Activated T-cell treated with anti-CD3 and anti-CD28 coated beads, Interleukin-2, amount 50 U/mL, for 24 hours (primary cell): ENCODE results near the gene HFM1.
"Not testable (repeated sequence)": the region's sequence is repeated elsewhere in the genome, so short reads cannot be mapped to it uniquely, and the experiment has no call there.

Source experiments
- DNase-seq: peaks from one replicate; pipeline ENCODE4 v3.0.0-alpha.2; 2020
- H3K27ac Mint-ChIP-seq: 2 replicates; pipeline ENCODE4 v1.8.0; 2020; ENCODE audit warnings: mild to moderate bottlenecking, mixed read lengths
- H3K27me3 Mint-ChIP-seq: 2 replicates; pipeline ENCODE4 v1.8.0; 2020; ENCODE audit warnings: mixed read lengths
- H3K36me3 Mint-ChIP-seq: 2 replicates; pipeline ENCODE4 v1.8.0; 2020; ENCODE audit warnings: low read depth, mixed read lengths
- H3K4me1 Mint-ChIP-seq: 2 replicates; pipeline ENCODE4 v1.8.0; 2020; ENCODE audit warnings: low read depth, mixed read lengths
- H3K4me3 Mint-ChIP-seq: 2 replicates; pipeline ENCODE4 v1.8.0; 2020; ENCODE audit warnings: mild to moderate bottlenecking, moderate library complexity, mixed read lengths
- H3K9me3 Mint-ChIP-seq: 2 replicates; pipeline ENCODE4 v1.8.0; 2020; ENCODE audit warnings: mixed read lengths

The HFM1 gene

DNA sequence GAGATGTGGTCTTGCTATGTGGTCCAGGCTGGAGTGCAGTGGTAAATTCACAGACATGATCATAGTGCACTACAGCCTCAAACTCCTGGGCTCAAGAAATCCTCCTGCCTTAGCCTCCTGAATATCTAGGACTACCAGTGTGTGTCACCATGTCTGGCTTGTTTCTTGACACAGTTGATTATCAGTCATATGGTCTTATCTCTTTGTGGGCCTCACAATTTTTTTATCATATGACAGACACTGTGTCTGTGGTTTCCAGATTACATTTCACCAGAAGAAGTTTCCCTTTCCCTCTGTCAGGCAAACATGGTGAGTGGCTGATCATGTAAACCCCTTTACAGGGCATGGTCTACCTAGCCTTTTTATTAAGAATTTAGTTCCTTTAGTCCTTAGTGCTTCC, 96.1 kb downstream of the HFM1 start:
- no peak overlapping the region for H3K27ac Mint-ChIP-seq
- H3K4me3 Mint-ChIP-seq: no peak overlapping the region
- H3K4me1 Mint-ChIP-seq: no peaks in the 10 kb centered on the region
- H3K9me3 Mint-ChIP-seq: peaks cover 9% of the 10 kb centered on the region
- H3K27me3 Mint-ChIP-seq: peaks cover 18% of the 10 kb centered on the region
- H3K36me3 Mint-ChIP-seq: no peaks in the 10 kb centered on the region
- DNase-seq: no peak

DNA sequence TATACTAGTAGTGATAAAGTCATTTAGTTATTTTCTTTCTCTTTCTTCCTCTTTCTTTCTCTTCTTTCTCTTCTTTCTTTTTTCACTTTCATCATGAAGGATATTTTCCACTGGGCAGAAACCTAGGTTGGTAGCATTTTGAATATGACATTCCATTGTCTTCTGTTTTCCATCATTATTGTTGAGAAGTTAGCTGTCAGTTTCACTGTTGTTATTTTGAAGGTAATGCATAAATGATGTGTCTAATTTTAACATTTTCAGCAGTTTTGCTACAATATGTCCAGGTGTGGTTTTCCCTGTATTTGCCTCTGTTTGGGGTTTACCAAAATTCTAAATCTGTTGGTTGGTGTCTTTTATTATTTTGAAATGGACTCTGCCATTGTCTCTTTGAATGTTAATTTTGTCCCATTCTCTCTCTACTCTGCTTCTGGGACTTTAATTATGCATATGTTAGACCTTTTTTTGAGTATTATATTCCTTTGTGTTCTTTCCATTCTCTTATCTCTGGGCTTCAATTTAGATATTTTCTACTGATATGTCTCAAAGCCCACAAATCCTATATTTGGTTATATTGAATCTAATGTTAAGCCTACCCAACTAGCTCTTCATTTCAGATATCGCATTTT, 96.7 kb downstream of the HFM1 start:
- H3K4me1 Mint-ChIP-seq: no peaks in the 10 kb centered on the region
- peaks cover 18% of the 10 kb centered on the region for H3K27me3 Mint-ChIP-seq
- H3K36me3 Mint-ChIP-seq: no peaks in the 10 kb centered on the region
- no peak overlapping the region for H3K27ac Mint-ChIP-seq
- no peak for DNase-seq
- H3K4me3 Mint-ChIP-seq: no peak overlapping the region
- peaks cover 16% of the 10 kb centered on the region for H3K9me3 Mint-ChIP-seq

DNA sequence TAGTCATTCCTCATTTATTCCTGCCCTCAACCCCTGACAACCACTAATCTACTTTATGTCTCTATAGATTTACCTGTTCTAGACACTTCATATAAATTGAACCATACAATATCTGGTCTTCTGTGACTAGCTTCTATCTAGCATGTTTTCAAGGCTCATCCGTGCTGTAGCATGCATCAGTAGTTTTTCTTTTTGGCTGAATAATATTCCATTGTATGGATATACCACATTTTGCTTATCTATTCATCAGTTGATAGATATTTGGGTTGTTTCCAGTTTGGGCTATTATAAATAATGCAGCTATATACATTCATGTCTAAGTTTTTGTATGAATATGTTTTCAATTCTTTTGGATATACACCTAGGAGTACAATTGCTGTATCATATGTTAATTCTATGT, 101.5 kb downstream of the HFM1 start:
- H3K27ac Mint-ChIP-seq: no peak overlapping the region
- H3K27me3 Mint-ChIP-seq: no peaks in the 10 kb centered on the region
- no peak overlapping the region for H3K4me3 Mint-ChIP-seq
- H3K9me3 Mint-ChIP-seq: peaks cover 14% of the 10 kb centered on the region
- H3K36me3 Mint-ChIP-seq: no peaks in the 10 kb centered on the region
- DNase-seq: no peak
- no peaks in the 10 kb centered on the region for H3K4me1 Mint-ChIP-seq

DNA sequence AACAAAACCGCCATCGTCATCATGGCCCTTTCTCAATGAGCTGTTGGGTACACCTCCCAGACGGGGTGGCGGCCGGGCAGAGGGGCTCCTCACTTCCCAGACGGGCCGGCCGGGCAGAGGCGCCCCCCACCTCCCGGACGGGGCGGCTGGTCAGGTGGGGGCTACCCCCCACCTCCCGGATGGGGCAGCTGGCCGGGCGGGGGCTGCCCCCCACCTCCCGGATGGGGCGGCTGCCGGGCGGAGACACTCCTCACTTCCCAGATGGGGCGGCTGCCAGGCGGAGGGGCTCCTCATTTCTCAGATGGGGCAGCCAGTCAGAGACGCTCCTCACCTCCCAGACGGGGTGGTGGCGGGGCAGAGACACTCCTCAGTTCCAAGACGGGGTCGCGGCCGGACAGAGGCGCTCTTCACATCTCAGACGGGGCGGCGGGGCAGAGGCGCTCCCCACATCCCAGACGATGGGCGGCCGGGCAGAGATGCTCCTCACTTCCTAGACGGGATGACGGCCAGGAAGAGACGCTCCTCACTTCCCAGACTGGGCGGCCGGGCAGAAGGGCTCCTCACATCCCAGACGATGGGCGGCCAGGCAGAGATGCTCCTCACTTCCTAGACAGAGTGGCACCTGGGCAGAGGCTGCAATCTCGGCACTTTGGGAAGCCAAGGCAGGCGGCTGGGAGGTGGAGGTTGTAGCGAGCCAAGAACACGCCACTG, 115.6 kb downstream of the HFM1 start:
- not testable (repeated sequence) for H3K36me3 Mint-ChIP-seq, H3K9me3 Mint-ChIP-seq, DNase-seq, H3K27ac Mint-ChIP-seq, H3K4me3 Mint-ChIP-seq, H3K4me1 Mint-ChIP-seq
- H3K27me3 Mint-ChIP-seq: peaks cover 13% of the 10 kb centered on the region

DNA sequence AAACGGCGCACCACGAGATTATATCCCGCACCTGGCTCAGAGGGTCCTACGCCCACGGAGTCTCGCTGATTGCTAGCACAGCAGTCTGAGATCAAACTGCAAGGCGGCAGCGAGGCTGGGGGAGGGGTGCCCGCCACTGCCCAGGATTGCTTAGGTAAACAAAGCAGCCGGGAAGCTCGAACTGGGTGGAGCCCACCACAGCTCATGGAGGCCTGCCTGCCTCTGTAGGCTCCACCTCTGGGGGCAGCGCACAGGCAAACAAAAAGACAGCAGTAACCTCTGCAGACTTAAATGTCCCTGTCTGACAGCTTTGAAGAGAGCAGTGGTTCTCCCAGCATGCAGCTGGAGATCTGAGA, 117.7 kb downstream of the HFM1 start:
- not testable (repeated sequence) for H3K4me1 Mint-ChIP-seq, H3K4me3 Mint-ChIP-seq, DNase-seq, H3K9me3 Mint-ChIP-seq, H3K36me3 Mint-ChIP-seq, H3K27ac Mint-ChIP-seq
- H3K27me3 Mint-ChIP-seq: peaks cover 13% of the 10 kb centered on the region

DNA sequence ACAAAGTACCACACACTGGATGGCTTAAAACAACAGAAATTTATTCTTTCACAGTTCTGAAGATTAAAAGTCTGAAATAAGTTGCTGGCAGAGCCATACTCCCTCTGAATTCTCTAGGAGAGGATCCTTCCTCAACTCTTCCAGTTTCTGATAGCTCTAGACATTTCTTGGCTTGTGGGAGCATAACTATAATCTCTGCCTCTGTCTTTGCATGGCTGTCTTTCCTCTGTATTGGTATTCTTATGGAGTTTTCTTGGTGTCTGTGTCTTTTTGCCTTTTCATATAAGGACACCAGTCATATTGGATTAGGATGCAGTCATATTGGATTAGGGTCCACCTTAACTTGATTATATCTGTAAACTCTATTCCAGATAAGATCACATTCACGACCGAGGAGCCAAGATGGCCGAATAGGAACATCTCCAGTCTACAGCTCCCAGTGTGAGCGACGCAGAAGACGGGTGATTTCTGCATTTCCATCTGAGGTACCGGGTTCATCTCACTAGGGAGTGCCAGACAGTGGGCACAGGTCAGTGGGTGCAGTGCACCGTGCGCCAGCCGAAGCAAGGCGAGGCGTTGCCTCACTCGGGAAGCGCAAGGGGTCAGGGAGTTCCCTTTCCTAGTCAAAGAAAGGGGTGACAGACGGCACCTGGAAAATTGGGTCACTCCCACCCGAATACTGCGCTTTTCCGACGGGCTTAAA, 118.2 kb downstream of the HFM1 start:
- peaks cover 13% of the 10 kb centered on the region for H3K27me3 Mint-ChIP-seq
- H3K9me3 Mint-ChIP-seq, DNase-seq, H3K36me3 Mint-ChIP-seq, H3K4me1 Mint-ChIP-seq, H3K27ac Mint-ChIP-seq, H3K4me3 Mint-ChIP-seq: not testable (repeated sequence)

DNA sequence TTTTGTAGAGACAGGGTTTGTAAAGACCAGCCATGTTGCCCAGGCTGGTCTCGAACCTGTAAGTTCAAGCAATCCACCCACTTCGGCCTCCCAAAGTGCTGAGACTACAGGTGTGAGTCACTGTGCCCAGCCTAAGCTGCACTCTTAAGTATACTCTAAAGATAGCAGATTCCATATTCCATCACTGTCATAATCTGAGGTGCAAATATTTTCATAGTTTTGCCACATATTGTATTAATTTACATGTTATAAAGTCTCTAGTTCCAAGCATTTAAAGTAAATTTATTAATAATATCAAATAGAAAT, 121.3 kb downstream of the HFM1 start:
- Mint-ChIP-seq H3K36me3 (no peaks in the 10 kb centered on the region), H3K27me3 (peaks cover 9% of the 10 kb centered on the region), H3K9me3 (no peaks in the 10 kb centered on the region), H3K27ac (no peak overlapping the region), H3K4me1 (peaks cover 4% of the 10 kb centered on the region), H3K4me3 (no peak overlapping the region)
- DNase-seq: no peak

DNA sequence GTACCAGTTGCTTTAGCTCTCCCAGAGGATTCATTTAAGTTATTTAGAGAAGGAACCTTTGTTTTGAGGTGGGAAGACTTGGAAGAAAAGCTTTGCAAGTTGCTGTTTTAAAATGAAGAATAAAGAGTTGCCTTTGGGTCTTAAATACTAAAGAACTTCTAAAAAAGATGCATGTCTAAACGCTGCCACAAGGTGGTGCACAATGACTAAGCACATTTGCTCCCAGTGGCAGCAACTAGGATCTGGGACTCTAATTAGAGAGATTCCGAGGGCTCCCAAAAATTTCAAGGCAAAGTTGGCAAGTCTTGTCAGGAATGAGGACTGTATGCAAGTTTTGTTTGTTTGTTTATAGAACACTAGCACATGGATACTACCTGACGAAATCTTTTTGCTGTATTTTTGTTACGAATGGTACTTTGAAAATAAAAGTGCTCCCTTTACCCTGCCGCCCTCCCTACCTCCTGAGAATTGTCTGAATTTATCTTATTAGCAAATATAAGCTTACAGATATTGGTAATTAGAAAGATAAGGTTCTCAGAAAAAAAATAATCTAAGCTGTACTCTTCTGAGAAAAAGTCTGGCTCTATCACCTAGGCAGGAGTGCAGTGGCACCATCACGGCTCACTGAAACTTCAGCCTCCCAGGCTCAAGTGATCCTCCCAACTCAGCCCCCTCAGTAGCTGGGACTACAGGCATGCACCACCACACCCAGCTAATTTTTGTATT, 121.8 kb downstream of the HFM1 start:
- H3K27me3 Mint-ChIP-seq: peaks cover 11% of the 10 kb centered on the region
- peaks cover 4% of the 10 kb centered on the region for H3K4me1 Mint-ChIP-seq
- no peak overlapping the region for H3K4me3 Mint-ChIP-seq
- no peaks in the 10 kb centered on the region for H3K36me3 Mint-ChIP-seq
- H3K9me3 Mint-ChIP-seq: no peaks in the 10 kb centered on the region
- DNase-seq: peak; percentile 35
- H3K27ac Mint-ChIP-seq: no peak overlapping the region

DNA sequence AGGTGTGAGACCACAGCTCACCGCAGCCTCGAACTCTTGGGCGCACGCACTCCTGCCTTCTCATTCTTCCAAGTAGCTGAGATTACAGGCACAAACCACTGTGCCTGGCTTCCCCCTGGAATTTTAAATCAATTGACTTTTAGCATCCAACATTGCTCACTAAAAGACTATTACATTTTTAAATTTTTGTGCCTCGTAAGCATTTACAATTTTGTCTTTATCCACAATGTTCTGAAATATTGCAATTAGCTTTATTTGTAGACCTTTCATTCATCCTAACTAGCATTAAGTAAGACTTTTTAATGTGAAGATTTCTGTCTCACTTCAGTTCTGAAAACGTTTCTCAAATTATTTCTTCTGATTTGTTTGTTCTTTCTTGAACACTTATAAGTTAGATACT, 122.9 kb downstream of the HFM1 start:
- Mint-ChIP-seq H3K4me1 (peaks cover 4% of the 10 kb centered on the region), H3K9me3 (no peaks in the 10 kb centered on the region), H3K27ac (no peak overlapping the region), H3K4me3 (no peak overlapping the region), H3K36me3 (no peaks in the 10 kb centered on the region), H3K27me3 (peaks cover 8% of the 10 kb centered on the region)
- no peak for DNase-seq

DNA sequence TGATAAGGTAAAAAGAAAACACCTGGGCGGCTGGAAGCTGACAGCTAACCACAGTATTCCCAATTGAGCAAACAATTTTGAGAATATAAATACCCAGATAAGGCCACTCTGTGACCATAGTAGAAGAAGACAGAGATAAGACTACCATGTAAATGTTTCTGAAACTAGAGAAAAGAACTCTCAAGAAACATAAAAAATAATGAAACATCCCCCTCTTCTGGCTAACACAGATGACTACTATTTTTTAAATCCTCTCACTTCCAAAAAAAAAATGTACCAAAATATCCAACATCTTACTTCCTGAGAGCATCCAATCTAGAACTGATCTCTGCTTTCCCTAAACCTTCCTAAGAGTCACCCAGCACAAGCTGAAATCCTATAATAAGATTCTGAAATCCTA, 125.9 kb downstream of the HFM1 start:
- Mint-ChIP-seq H3K4me1 (peaks cover 4% of the 10 kb centered on the region), H3K27ac (no peak overlapping the region), H3K27me3 (peaks cover 4% of the 10 kb centered on the region), H3K4me3 (no peak overlapping the region), H3K9me3 (no peaks in the 10 kb centered on the region), H3K36me3 (no peaks in the 10 kb centered on the region)
- DNase-seq: no peak

DNA sequence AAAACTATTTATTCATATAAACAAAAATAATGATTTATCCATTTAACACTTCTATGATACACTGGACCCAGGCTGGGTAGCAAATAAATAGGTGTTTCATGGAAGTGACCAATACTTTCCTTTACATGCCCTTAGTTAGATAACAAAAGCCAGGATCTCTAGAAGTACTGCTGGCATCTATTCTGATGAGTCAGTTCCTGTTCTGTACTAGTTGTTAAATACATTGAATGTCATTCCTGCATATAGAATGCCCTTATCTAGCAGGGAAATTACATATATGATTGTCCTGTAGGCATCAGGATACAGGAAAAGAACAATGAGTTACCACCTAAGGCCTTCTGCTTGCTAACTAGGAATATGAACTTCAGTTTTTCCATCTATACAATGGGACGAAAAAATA, 130.8 kb downstream of the HFM1 start:
- no peaks in the 10 kb centered on the region for H3K9me3 Mint-ChIP-seq
- H3K4me1 Mint-ChIP-seq: no peaks in the 10 kb centered on the region
- peaks cover 4% of the 10 kb centered on the region for H3K27me3 Mint-ChIP-seq
- H3K27ac Mint-ChIP-seq: no peak overlapping the region
- DNase-seq: no peak
- H3K36me3 Mint-ChIP-seq: no peaks in the 10 kb centered on the region
- no peak overlapping the region for H3K4me3 Mint-ChIP-seq

DNA sequence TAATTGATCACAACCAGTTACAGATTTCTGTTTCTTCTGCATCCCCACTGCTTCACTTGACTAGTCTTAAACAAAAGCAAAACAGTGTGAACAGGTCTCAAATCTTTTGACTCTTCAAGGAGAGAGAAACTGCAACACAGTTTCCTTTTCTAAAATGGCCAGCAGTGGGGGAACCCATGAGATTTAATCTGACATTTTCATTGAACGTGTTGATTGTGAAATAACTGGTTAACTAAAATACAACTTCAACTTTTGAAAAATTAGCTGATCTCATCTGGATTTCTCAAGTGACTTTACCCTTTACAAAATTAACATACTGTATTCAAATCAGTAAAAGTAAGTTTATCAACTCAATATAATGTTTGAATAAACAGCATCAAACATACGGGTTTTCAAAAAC, 143.0 kb downstream of the HFM1 start:
- H3K4me1 Mint-ChIP-seq: no peaks in the 10 kb centered on the region
- H3K27ac Mint-ChIP-seq: no peak overlapping the region
- peaks cover 13% of the 10 kb centered on the region for H3K27me3 Mint-ChIP-seq

DNA sequence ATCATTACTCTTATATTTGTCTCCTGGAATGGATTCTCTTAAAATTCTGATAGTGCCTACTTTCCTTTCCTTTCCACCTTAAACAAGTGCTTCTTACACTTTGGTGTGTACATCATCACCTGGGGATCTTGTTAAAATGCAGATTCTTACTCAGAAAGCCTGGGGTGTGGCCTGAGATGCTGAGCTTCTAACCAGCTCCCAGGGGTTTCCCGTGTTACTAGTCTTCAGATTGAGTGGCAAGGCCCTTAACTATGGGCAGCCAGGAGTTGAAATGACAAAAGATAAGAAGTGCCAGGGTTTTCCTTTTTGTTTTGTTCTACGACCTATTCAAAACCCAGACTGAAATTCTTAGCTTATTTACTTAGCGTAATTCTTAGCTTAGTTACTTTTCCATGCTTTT, 159.2 kb downstream of the HFM1 start:
- DNase-seq: no peak
- Mint-ChIP-seq H3K27me3 (peaks cover 20% of the 10 kb centered on the region), H3K36me3 (no peaks in the 10 kb centered on the region), H3K4me3 (no peak overlapping the region), H3K27ac (no peak overlapping the region), H3K9me3 (no peaks in the 10 kb centered on the region), H3K4me1 (no peaks in the 10 kb centered on the region)

More for the DNA sequence above, 143.0 kb downstream of the HFM1 start:
- H3K36me3 Mint-ChIP-seq: no peaks in the 10 kb centered on the region
- no peak for DNase-seq
- H3K4me3 Mint-ChIP-seq: no peak overlapping the region
- no peaks in the 10 kb centered on the region for H3K9me3 Mint-ChIP-seq

DNA sequence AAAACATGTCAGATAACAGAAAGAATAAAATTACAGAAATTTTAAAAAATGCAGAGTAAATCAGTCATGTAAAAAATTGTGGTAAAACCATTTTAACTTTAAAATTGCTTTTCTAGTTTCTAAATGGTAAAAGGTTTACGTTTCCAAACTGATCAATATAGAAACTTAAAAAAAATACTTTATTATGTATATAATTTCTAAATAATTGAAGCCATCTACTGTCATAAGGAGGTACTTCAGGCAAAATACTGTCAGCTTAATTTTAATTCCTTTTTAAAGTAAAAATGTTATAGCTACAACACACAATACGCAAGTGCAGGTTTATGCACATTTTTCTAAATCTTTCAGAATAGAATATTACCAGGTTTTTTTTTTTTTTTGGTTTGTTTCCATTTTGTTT, 159.9 kb downstream of the HFM1 start:
- H3K4me1 Mint-ChIP-seq: no peaks in the 10 kb centered on the region
- no peak overlapping the region for H3K27ac Mint-ChIP-seq
- no peaks in the 10 kb centered on the region for H3K36me3 Mint-ChIP-seq
- DNase-seq: no peak
- H3K4me3 Mint-ChIP-seq: no peak overlapping the region
- peaks cover 13% of the 10 kb centered on the region for H3K27me3 Mint-ChIP-seq
- no peaks in the 10 kb centered on the region for H3K9me3 Mint-ChIP-seq

DNA sequence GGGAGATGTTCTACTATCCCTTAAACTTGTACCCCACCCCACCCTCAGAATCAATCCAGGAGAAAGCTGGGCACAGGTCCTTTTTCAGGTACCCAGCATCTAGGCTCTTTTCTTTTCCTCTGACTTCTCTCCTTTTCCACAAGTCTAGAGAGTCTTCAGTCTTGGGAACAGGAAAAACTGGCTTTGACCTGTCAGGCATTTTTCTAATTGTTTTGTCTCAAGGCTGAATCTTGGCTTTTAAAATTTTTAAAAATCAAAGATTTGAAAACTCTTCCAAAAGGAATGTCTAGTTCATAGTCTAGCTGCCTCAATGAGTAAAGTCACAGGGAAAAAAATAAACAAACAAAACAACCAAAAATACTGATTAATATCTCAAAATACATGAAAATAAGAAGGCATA, 161.5 kb downstream of the HFM1 start:
- Mint-ChIP-seq H3K9me3 (no peaks in the 10 kb centered on the region), H3K27ac (no peak overlapping the region), H3K27me3 (peaks cover 4% of the 10 kb centered on the region), H3K36me3 (no peaks in the 10 kb centered on the region), H3K4me1 (no peaks in the 10 kb centered on the region), H3K4me3 (no peak overlapping the region)
- DNase-seq: no peak
